ENCODE data around the gene MAGEB2. TPM values are rescaled to one million over a fixed set of nuclear protein-coding genes. Genes with fewer than 3 reads are reported as not detected.

Gene MAGEB2
- total and polyA plus RNA-seq, 2 experiments from 2014 or later: 0.24 TPM; not detected in 1

DNA sequence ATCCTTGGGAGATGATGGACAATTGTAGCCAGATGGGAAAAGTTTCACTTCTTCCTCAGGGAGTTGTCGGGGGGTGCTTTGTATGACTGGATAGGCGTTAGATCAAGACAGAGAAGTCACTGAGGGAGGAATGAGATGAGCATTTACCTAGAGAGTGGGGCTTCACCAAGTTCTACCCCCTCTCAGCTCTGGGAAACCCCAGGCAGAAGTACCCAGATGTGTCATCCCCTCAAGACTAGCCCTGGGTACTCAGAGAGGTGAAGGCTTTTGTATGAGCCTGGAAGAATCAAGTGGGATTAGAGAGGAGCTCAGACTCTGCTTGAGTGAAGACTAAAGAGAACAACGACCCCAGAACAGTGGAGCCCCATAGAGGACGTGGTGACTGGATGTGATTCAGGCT, 33.5 kb downstream of the MAGEB2 start (continued):
- TF ChIP-seq, protein P1, sequence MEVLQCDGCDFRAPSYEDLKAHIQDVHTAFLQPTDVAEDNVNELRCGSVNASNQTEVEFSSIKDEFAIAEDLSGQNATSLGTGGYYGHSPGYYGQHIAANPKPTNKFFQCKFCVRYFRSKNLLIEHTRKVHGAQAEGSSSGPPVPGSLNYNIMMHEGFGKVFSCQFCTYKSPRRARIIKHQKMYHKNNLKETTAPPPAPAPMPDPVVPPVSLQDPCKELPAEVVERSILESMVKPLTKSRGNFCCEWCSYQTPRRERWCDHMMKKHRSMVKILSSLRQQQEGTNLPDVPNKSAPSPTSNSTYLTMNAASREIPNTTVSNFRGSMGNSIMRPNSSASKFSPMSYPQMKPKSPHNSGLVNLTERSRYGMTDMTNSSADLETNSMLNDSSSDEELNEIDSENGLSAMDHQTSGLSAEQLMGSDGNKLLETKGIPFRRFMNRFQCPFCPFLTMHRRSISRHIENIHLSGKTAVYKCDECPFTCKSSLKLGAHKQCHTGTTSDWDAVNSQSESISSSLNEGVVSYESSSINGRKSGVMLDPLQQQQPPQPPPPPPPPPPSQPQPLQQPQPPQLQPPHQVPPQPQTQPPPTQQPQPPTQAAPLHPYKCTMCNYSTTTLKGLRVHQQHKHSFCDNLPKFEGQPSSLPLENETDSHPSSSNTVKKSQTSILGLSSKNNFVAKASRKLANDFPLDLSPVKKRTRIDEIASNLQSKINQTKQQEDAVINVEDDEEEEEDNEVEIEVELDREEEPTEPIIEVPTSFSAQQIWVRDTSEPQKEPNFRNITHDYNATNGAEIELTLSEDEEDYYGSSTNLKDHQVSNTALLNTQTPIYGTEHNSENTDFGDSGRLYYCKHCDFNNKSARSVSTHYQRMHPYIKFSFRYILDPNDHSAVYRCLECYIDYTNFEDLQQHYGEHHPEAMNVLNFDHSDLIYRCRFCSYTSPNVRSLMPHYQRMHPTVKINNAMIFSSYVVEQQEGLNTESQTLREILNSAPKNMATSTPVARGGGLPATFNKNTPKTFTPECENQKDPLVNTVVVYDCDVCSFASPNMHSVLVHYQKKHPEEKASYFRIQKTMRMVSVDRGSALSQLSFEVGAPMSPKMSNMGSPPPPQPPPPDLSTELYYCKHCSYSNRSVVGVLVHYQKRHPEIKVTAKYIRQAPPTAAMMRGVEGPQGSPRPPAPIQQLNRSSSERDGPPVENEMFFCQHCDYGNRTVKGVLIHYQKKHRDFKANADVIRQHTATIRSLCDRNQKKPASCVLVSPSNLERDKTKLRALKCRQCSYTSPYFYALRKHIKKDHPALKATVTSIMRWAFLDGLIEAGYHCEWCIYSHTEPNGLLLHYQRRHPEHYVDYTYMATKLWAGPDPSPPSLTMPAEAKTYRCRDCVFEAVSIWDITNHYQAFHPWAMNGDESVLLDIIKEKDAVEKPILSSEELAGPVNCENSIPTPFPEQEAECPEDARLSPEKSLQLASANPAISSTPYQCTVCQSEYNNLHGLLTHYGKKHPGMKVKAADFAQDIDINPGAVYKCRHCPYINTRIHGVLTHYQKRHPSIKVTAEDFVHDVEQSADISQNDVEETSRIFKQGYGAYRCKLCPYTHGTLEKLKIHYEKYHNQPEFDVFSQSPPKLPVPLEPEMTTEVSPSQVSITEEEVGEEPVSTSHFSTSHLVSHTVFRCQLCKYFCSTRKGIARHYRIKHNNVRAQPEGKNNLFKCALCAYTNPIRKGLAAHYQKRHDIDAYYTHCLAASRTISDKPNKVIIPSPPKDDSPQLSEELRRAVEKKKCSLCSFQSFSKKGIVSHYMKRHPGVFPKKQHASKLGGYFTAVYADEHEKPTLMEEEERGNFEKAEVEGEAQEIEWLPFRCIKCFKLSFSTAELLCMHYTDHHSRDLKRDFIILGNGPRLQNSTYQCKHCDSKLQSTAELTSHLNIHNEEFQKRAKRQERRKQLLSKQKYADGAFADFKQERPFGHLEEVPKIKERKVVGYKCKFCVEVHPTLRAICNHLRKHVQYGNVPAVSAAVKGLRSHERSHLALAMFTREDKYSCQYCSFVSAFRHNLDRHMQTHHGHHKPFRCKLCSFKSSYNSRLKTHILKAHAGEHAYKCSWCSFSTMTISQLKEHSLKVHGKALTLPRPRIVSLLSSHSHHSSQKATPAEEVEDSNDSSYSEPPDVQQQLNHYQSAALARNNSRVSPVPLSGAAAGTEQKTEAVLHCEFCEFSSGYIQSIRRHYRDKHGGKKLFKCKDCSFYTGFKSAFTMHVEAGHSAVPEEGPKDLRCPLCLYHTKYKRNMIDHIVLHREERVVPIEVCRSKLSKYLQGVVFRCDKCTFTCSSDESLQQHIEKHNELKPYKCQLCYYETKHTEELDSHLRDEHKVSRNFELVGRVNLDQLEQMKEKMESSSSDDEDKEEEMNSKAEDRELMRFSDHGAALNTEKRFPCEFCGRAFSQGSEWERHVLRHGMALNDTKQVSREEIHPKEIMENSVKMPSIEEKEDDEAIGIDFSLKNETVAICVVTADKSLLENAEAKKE (CRISPR knock-in tag; IDR thresholded peaks at IDR 0.05): no peak
- TF ChIP-seq EZH2 (IDR thresholded peaks at IDR 0.05; ENCODE audit: low read depth, unreplicated experiment) (no peak), ZNF114 (CRISPR knock-in tag; IDR thresholded peaks at IDR 0.05) (no peak)

DNA sequence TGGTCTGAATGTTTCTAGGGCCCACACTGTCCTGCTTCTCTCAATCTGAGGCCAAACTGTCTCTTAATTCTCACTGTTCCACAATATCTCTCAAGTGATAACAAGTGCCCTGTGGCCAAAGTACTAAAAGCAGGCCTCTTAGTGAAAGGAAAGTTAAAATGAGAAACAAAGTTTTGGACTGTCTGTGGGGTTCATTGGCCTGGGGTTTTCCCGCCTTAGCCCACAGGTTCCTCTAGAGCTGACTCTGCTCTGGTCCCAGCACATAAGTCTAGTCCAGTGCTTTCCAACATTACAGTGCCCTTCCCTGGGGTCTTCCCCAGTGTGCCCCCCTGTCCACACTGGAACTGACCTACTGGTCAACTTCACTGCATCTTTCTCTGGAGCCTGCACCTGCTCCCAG, 37.9 kb downstream of the MAGEB2 start:
- Mint-ChIP-seq H3K36me3 (ENCODE audit: low read depth) (peaks cover 24% of the 10 kb centered on the region), H3K27me3 (ENCODE audit: insufficient read depth, low read depth, poor library complexity) (peaks cover 3% of the 10 kb centered on the region), H3K9me3 (peaks cover 39% of the 10 kb centered on the region), H3K4me1 (no peaks in the 10 kb centered on the region), H3K27ac (no peak overlapping the region), H3K4me3 (no peak overlapping the region)
- Histone ChIP-seq H3K27ac (ENCODE audit: low read depth) (no peak overlapping the region), H3K9me2 (ENCODE audit: insufficient read depth) (no peaks in the 10 kb centered on the region), H3K36me3 (ENCODE audit: insufficient read depth) (no peaks in the 10 kb centered on the region), H2AFZ (no peak overlapping the region), H3F3A (replicated peaks; ENCODE audit: low read depth) (no peaks in the 10 kb centered on the region), H3K4me2 (no peak overlapping the region), H3K4me3 (no peak overlapping the region), H3K4me1 (ENCODE audit: insufficient read depth) (no peaks in the 10 kb centered on the region), H3K27me3 (ENCODE audit: insufficient read depth) (no peaks in the 10 kb centered on the region), H3K79me2 (replicated peaks; ENCODE audit: insufficient read depth) (no peaks in the 10 kb centered on the region), H4K20me1 (replicated peaks; ENCODE audit: insufficient read depth) (no peaks in the 10 kb centered on the region)
- no peak for ATAC-seq
- DNase-seq (ENCODE audit: low spot score): no peak
- TF ChIP-seq EZH2 (IDR thresholded peaks at IDR 0.05; ENCODE audit: low read depth, unreplicated experiment) (no peak), POLR2AphosphoS5 (IDR thresholded peaks at IDR 0.05; ENCODE audit: low read depth) (no peak), ZNF331 (CRISPR knock-in tag; IDR thresholded peaks at IDR 0.05; ENCODE audit: low read depth) (no peak), STAT1 (IDR thresholded peaks at IDR 0.05; ENCODE audit: unreplicated experiment) (no peak), CREB1 (CRISPR knock-in tag; IDR thresholded peaks at IDR 0.05; ENCODE audit: low read depth) (no peak)
- TF ChIP-seq, protein P2, sequence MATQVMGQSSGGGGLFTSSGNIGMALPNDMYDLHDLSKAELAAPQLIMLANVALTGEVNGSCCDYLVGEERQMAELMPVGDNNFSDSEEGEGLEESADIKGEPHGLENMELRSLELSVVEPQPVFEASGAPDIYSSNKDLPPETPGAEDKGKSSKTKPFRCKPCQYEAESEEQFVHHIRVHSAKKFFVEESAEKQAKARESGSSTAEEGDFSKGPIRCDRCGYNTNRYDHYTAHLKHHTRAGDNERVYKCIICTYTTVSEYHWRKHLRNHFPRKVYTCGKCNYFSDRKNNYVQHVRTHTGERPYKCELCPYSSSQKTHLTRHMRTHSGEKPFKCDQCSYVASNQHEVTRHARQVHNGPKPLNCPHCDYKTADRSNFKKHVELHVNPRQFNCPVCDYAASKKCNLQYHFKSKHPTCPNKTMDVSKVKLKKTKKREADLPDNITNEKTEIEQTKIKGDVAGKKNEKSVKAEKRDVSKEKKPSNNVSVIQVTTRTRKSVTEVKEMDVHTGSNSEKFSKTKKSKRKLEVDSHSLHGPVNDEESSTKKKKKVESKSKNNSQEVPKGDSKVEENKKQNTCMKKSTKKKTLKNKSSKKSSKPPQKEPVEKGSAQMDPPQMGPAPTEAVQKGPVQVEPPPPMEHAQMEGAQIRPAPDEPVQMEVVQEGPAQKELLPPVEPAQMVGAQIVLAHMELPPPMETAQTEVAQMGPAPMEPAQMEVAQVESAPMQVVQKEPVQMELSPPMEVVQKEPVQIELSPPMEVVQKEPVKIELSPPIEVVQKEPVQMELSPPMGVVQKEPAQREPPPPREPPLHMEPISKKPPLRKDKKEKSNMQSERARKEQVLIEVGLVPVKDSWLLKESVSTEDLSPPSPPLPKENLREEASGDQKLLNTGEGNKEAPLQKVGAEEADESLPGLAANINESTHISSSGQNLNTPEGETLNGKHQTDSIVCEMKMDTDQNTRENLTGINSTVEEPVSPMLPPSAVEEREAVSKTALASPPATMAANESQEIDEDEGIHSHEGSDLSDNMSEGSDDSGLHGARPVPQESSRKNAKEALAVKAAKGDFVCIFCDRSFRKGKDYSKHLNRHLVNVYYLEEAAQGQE (IDR thresholded peaks at IDR 0.05; ENCODE audit: unreplicated experiment): no peak

All from GM23338 (cell line).